H1 (cell line): ENCODE data around the gene CHN2. TPM values are rescaled to one million over a fixed set of nuclear protein-coding genes. Genes with fewer than 3 reads are reported as not detected.

ENCODE experiments used
- CTCF ChIA-PET: fragments of 300-600 bp; sonication (Branson Sonifier 250); formaldehyde crosslinking; loops from one replicate; lab custom pipeline; 2021; ENCODE audit not compliant: partially characterized antibody; lab: Charles Lee
- POLR2A ChIA-PET: fragments of 300-600 bp; sonication (Branson Sonifier 250); formaldehyde crosslinking; loops from one replicate; lab custom pipeline; 2021; ENCODE audit warnings: inconsistent platforms; ENCODE audit not compliant: partially characterized antibody; lab: Charles Lee
- DNase-seq, 2 experiments: peaks; one replicate each; pipeline versions ENCODE4 v3.0.0 to v3.0.0-alpha.2; 2010 to 2022; ENCODE audit warnings: low spot score in 2 of 2, low read depth in 1 of 2, mixed read lengths in 1 of 2
- FAIRE-seq: peaks from 2 replicates; lab custom pipeline; 2011; peaks lifted over from hg19 to GRCh38; lab: Jason Lieb, UNC
- H2AFZ ChIP-seq: 2 replicates; pipeline ENCODE4 v1.8.1; 2012; ENCODE audit warnings: low read length, inconsistent platforms
- H2AK5ac ChIP-seq: 2 replicates; pipeline ENCODE4 v1.6.1; 2013; ENCODE audit warnings: low read depth, low read length
- H2BK120ac ChIP-seq: replicated peaks from 2 replicates; pipeline ENCODE3; 2013; ENCODE audit warnings: low read depth, low read length, inconsistent platforms
- H2BK12ac ChIP-seq: 2 replicates; pipeline ENCODE4 v1.6.1; 2013; ENCODE audit warnings: low read depth, low read length
- H2BK15ac ChIP-seq: 2 replicates; pipeline ENCODE4 v1.6.1; 2013; ENCODE audit warnings: low read length
- H2BK20ac ChIP-seq: 2 replicates; pipeline ENCODE4 v1.6.1; 2013; ENCODE audit warnings: low read length
- H2BK5ac ChIP-seq: 2 replicates; pipeline ENCODE4 v1.6.1; 2013; ENCODE audit warnings: low read depth, low read length
- H3K14ac ChIP-seq: 2 replicates; pipeline ENCODE4 v1.6.1; 2013; ENCODE audit warnings: inconsistent platforms; ENCODE audit not compliant: insufficient read length
- H3K18ac ChIP-seq: 2 replicates; pipeline ENCODE4 v1.6.1; 2013; ENCODE audit warnings: low read length; ENCODE audit errors: extremely low read depth
- H3K23ac ChIP-seq: 2 replicates; pipeline ENCODE4 v1.6.1; 2013; ENCODE audit warnings: inconsistent platforms; ENCODE audit not compliant: insufficient read length
- H3K23me2 ChIP-seq: 2 replicates; pipeline ENCODE4 v1.6.1; 2013; ENCODE audit warnings: low read depth, low read length
- H3K27ac ChIP-seq: 2 replicates; pipeline ENCODE4 v1.6.1; 2011; ENCODE audit warnings: low read depth, low read length, inconsistent platforms
- H3K27me3 ChIP-seq, 4 experiments: replicated peaks in 1 of 4; 1 replicate in 1 of 4; 2 replicates in 3 of 4; pipeline versions ENCODE4 v1.6.1 to v1.8.1; 2011 to 2013; ENCODE audit warnings: low read length in 3 of 4, mild to moderate bottlenecking in 3 of 4, inconsistent platforms in 2 of 4, mixed read lengths in 2 of 4, moderate library complexity in 1 of 4; ENCODE audit not compliant: control insufficient read depth in 3 of 4, insufficient read depth in 3 of 4; ENCODE audit errors: extremely low read depth in 1 of 4
- H3K36me3 ChIP-seq, 4 experiments: 2 replicates each; pipeline versions ENCODE4 v1.6.1 to v1.8.1; 2011 to 2013; ENCODE audit warnings: mild to moderate bottlenecking in 4 of 4, low read length in 3 of 4, moderate library complexity in 2 of 4, control low read depth in 1 of 4, inconsistent platforms in 1 of 4; ENCODE audit not compliant: insufficient read depth in 4 of 4, control insufficient read depth in 2 of 4
- H3K4ac ChIP-seq: replicated peaks from 2 replicates; pipeline ENCODE3; 2013; ENCODE audit warnings: low read length, low read depth, mixed read lengths, inconsistent platforms; ENCODE audit not compliant: insufficient read length
- H3K4me1 ChIP-seq, 4 experiments: replicated peaks in 1 of 4; 1 replicate in 1 of 4; 2 replicates in 3 of 4; pipeline versions ENCODE4 v1.6.1 to v1.8.1; 2011 to 2013; ENCODE audit warnings: low read length in 3 of 4, inconsistent platforms in 2 of 4, mixed read lengths in 1 of 4; ENCODE audit not compliant: insufficient read depth in 4 of 4, control insufficient read depth in 3 of 4
- H3K4me2 ChIP-seq, 2 experiments: 2 replicates each; pipeline versions ENCODE4 v1.6.1 to v1.8.1; 2011 to 2013; ENCODE audit warnings: low read depth in 2 of 2, low read length in 2 of 2, control low read depth in 1 of 2, inconsistent platforms in 1 of 2, mild to moderate bottlenecking in 1 of 2; ENCODE audit not compliant: insufficient read depth in 1 of 2
- H3K4me3 ChIP-seq, 4 experiments: fragments of 200-600, 300-600 bp in 1 of 4; sonication (generic), shearing (Covaris generic), sonication (Bioruptor Twin) in 1 of 4; 2 replicates each; pipeline versions ENCODE4 v1.5.1 to v1.8.1; 2011 to 2016; ENCODE audit warnings: low read length in 4 of 4, low read depth in 3 of 4, control low read depth in 2 of 4, inconsistent platforms in 2 of 4, mild to moderate bottlenecking in 2 of 4, mixed read lengths in 1 of 4, moderate library complexity in 1 of 4; ENCODE audit not compliant: insufficient read depth in 2 of 4; ENCODE audit errors: extremely low read depth in 1 of 4
- H3K56ac ChIP-seq: replicated peaks from 2 replicates; pipeline ENCODE3; 2013; ENCODE audit warnings: low read depth, mild to moderate bottlenecking, mixed read lengths, low read length, inconsistent platforms; ENCODE audit not compliant: insufficient read length
- H3K79me1 ChIP-seq: 2 replicates; pipeline ENCODE4 v1.6.1; 2013; ENCODE audit warnings: low read depth, low read length, control low read depth
- H3K79me2 ChIP-seq, 2 experiments: 2 replicates each; pipeline versions ENCODE4 v1.6.1 to v1.8.1; 2012 to 2013; ENCODE audit warnings: low read length in 2 of 2, mild to moderate bottlenecking in 2 of 2, inconsistent platforms in 1 of 2; ENCODE audit not compliant: insufficient read depth in 2 of 2, control insufficient read depth in 1 of 2
- H3K9ac ChIP-seq, 4 experiments: replicated peaks in 1 of 4; 1 replicate in 1 of 4; 2 replicates in 3 of 4; pipeline versions ENCODE4 v1.6.1 to v1.8.1; 2011 to 2013; ENCODE audit warnings: low read depth in 3 of 4, low read length in 3 of 4, control low read depth in 2 of 4, mild to moderate bottlenecking in 2 of 4, moderate library complexity in 2 of 4, inconsistent platforms in 1 of 4; ENCODE audit errors: extremely low read depth in 1 of 4
- H3K9me3 ChIP-seq, 2 experiments: 2 replicates each; pipeline versions ENCODE4 v1.6.1 to v1.8.1; 2012 to 2013; ENCODE audit warnings: mild to moderate bottlenecking in 2 of 2, moderate library complexity in 2 of 2, control low read depth in 1 of 2, inconsistent platforms in 1 of 2, low read depth in 1 of 2, low read length in 1 of 2, mixed read lengths in 1 of 2; ENCODE audit not compliant: insufficient read depth in 2 of 2
- H4K20me1 ChIP-seq, 2 experiments: replicated peaks in 1 of 2; 2 replicates each; pipeline versions ENCODE3 to v1.8.1; 2011 to 2013; ENCODE audit warnings: inconsistent platforms in 2 of 2, low read length in 2 of 2, mild to moderate bottlenecking in 1 of 2; ENCODE audit not compliant: insufficient read depth in 2 of 2, control insufficient read depth in 1 of 2
- H4K5ac ChIP-seq: 2 replicates; pipeline ENCODE4 v1.6.1; 2013; ENCODE audit warnings: low read length, low read depth, mixed read lengths, inconsistent platforms; ENCODE audit not compliant: insufficient read length
- H4K8ac ChIP-seq: 2 replicates; pipeline ENCODE4 v1.8.0; 2013; ENCODE audit warnings: mild to moderate bottlenecking, moderate library complexity, low read length, inconsistent platforms; ENCODE audit not compliant: insufficient read depth; ENCODE audit errors: extremely low read depth
- H4K91ac ChIP-seq: replicated peaks from 2 replicates; pipeline ENCODE3; 2013; ENCODE audit warnings: low read length, mixed read lengths, inconsistent platforms; ENCODE audit not compliant: insufficient read length
- CEBPB ChIP-seq: IDR thresholded peaks from 2 replicates; pipeline ENCODE4 v1.6.1; 2012; ENCODE audit warnings: low read depth, low read length
- CHD1 ChIP-seq: IDR thresholded peaks from 2 replicates; pipeline ENCODE4 v1.6.1; 2012; ENCODE audit warnings: low read depth, low read length, improper control_type of control experiment
- CTBP2 ChIP-seq: IDR thresholded peaks from 2 replicates; pipeline ENCODE4 v1.7.0; 2011; ENCODE audit warnings: borderline replicate concordance, mild to moderate bottlenecking, moderate library complexity, mixed read lengths, low read length; ENCODE audit not compliant: insufficient read depth, insufficient read length
- GTF2F1 ChIP-seq: IDR thresholded peaks from 2 replicates; pipeline ENCODE4 v1.6.1; 2012; ENCODE audit warnings: low read depth, low read length, improper control_type of control experiment, borderline replicate concordance
- HDAC2 ChIP-seq, 2 experiments: fragments of 300-600 bp in 1 of 2; sonication (generic) in 1 of 2; IDR thresholded peaks; 2 replicates each; pipeline ENCODE4 v1.6.1; 2011 to 2012; ENCODE audit warnings: low read depth in 2 of 2, low read length in 2 of 2, mild to moderate bottlenecking in 2 of 2, moderate library complexity in 2 of 2, borderline replicate concordance in 1 of 2, inconsistent platforms in 1 of 2
- MAFK ChIP-seq: IDR thresholded peaks from 2 replicates; pipeline ENCODE4 v1.6.1; 2012; ENCODE audit warnings: low read depth, mild to moderate bottlenecking, improper control_type of control experiment, low read length
- NANOG ChIP-seq: IDR thresholded peaks from 2 replicates; pipeline ENCODE4 v1.6.1; 2011; ENCODE audit warnings: low read length, low read depth, mild to moderate bottlenecking, inconsistent platforms; ENCODE audit not compliant: insufficient read depth, poor library complexity, severe bottlenecking
- POLR2AphosphoS5 ChIP-seq: IDR thresholded peaks from 2 replicates; pipeline ENCODE4 v1.6.1; 2011; ENCODE audit warnings: low read depth, low read length
- POU5F1 ChIP-seq: IDR thresholded peaks from 2 replicates; pipeline ENCODE4 v1.6.1; 2011; ENCODE audit warnings: low read depth, mild to moderate bottlenecking, low read length, moderate library complexity
- SP2 ChIP-seq: IDR thresholded peaks from 2 replicates; pipeline ENCODE4 v1.6.1; 2012; ENCODE audit warnings: mild to moderate bottlenecking, low read length, inconsistent platforms
- SRF ChIP-seq: IDR thresholded peaks from 2 replicates; pipeline ENCODE4 v1.6.1; 2011; ENCODE audit warnings: mild to moderate bottlenecking, low read depth, low read length, moderate library complexity
- TAF7 ChIP-seq: optimal IDR thresholded peaks from 2 replicates; pipeline ENCODE3; 2011; ENCODE audit warnings: low read depth, mild to moderate bottlenecking, inconsistent platforms, low read length, moderate library complexity, borderline replicate concordance
- WGBS, 2 experiments: shearing (Covaris generic) in 1 of 2; methylation state at CpG; one replicate each; pipeline versions ENCODE4 v1.1.6 to v1.1.7; 2013 to 2015; ENCODE audit warnings: low lambda C conversion rate in 2 of 2, mixed read lengths in 2 of 2, inconsistent platforms in 1 of 2, low coverage in 1 of 2, missing lambda C conversion rate in 1 of 2; ENCODE audit not compliant: insufficient replicate concordance in 2 of 2, insufficient coverage in 1 of 2, insufficient read length in 1 of 2; ENCODE audit errors: extremely low coverage in 1 of 2, missing lambda C conversion rate in 1 of 2; 5-methylcytosine and 5-hydroxymethylcytosine counted together
- polyA plus RNA-seq, 7 experiments: library from polyadenylated mRNA; depleted of rRNA in 3 of 7; stranded (reverse) in 5 of 7; unstranded in 2 of 7; fragments of >200 nt in 5 of 7; fragments of 200-250 nt in 2 of 7; gene quantifications; 1 replicate in 5 of 7; 2 replicates in 1 of 7; 4 replicates in 1 of 7; pipeline versions ENCODE4 v1.2.1 to v1.2.3, GENCODE V29; 2011 to 2013; ENCODE audit warnings: missing spikeins in 2 of 7, mixed read lengths in 2 of 7
- total RNA-seq: library from RNA; stranded (reverse); fragmentation: NEBNext Ultra II Directional; extraction: Animal tissue kit (Norgen Biotek cat#: 25700); gene quantifications from 2 replicates; pipeline ENCODE4 v1.2.1, GENCODE V29; 2021
- TF ChIP-seq, protein P1 (sequence below): IDR thresholded peaks from 2 replicates; pipeline ENCODE4 v1.6.1; 2012; ENCODE audit warnings: inconsistent platforms
- TF ChIP-seq, protein P2 (sequence below): IDR thresholded peaks from 2 replicates; pipeline ENCODE4 v1.6.1; 2012; ENCODE audit warnings: inconsistent platforms

The CHN2 gene
- total and polyA plus RNA-seq, 2 of the 8 experiments (the other 6 are each of a cell fraction or from before 2014, with no cell fraction given) = 2.9 to 4.8 TPM

DNA sequence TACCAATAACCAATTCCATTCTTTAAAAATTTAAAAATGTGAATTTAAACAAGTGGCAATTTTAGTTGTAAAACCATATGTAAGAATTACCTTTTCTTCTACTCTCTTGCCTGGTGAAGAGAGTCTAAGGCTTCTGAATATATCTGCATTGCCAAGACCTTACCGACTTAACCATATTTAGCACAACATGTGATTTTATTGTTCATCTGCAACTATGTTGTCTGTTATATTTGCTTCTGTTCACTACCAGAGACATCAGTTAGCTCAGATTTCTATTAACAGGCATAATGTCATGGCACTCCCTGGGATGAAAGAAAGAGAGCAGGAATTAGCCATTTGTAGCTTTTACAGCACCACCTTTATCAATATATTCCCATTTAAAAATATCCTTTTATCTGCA lies 55.3 kb downstream of the CHN2 start:
- H4K91ac ChIP-seq = no peak overlapping the region
- no peak overlapping the region for H2BK120ac ChIP-seq
- WGBS, 2 experiments = 89% methylated on average over 1 of the region's 1 CpG; no CpG with 5 or more reads in 1 of the 2 experiments
- H3K79me2 ChIP-seq = no peaks in the 10 kb centered on the region
- no peak overlapping the region for H4K8ac ChIP-seq
- H3K18ac ChIP-seq = no peak overlapping the region
- ChIA-PET POLR2A (no interaction called here), CTCF (interaction anchor here (0.9 to 4.9 kb wide), 2 partner anchors 12 to 47 kb away, joined by 4 to 29 read pairs; no protein-coding TSS in a partner anchor)
- no peak overlapping the region for H3K27ac ChIP-seq
- H3K14ac ChIP-seq = no peak overlapping the region
- H3K9me3 ChIP-seq = no peaks in the 10 kb centered on the region
- no peaks in the 10 kb centered on the region for H3K79me1 ChIP-seq
- no peaks in the 10 kb centered on the region for H3K23me2 ChIP-seq
- H2BK12ac ChIP-seq = no peak overlapping the region
- H3K4me3 ChIP-seq = no peak overlapping the region
- no peak for FAIRE-seq
- no peak overlapping the region for H2AK5ac ChIP-seq
- H4K5ac ChIP-seq = no peak overlapping the region
- no peak overlapping the region for H2AFZ ChIP-seq
- H3K4ac ChIP-seq = no peak overlapping the region
- DNase-seq = no peak
- H2BK20ac ChIP-seq = no peak overlapping the region
- no peak overlapping the region for H2BK15ac ChIP-seq
- no peaks in the 10 kb centered on the region for H3K36me3 ChIP-seq
- no peak overlapping the region for H3K4me2 ChIP-seq
- H3K23ac ChIP-seq = no peak overlapping the region
- H4K20me1 ChIP-seq = no peaks in the 10 kb centered on the region
- no peak overlapping the region for H2BK5ac ChIP-seq
- H3K4me1 ChIP-seq = 0 out of 7 replicates have a peak, but pooled peaks cover 0 to 2% (median 0%) of the 10 kb centered on the region in 4 experiments
- H3K27me3 ChIP-seq = no peaks in the 10 kb centered on the region
- H3K9ac ChIP-seq = no peak overlapping the region
- no peak overlapping the region for H3K56ac ChIP-seq
- no peak for TF ChIP-seq SP2
- TF ChIP-seq HDAC2 (IDR thresholded peaks at IDR 0.05; ENCODE audit: borderline replicate concordance in 1 of 2, low read depth in 2 of 2, low read length in 2 of 2) = no peak
- TF ChIP-seq POLR2AphosphoS5 = no peak
- TF ChIP-seq SRF = no peak
- TF ChIP-seq, protein P1, sequence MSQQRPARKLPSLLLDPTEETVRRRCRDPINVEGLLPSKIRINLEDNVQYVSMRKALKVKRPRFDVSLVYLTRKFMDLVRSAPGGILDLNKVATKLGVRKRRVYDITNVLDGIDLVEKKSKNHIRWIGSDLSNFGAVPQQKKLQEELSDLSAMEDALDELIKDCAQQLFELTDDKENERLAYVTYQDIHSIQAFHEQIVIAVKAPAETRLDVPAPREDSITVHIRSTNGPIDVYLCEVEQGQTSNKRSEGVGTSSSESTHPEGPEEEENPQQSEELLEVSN = no peak
- TF ChIP-seq TAF7 = no peak
- no peak for TF ChIP-seq CTBP2
- no peak for TF ChIP-seq POU5F1
- TF ChIP-seq GTF2F1 = no peak
- no peak for TF ChIP-seq NANOG
- TF ChIP-seq CEBPB = no peak
- no peak for TF ChIP-seq MAFK
- TF ChIP-seq, protein P2, sequence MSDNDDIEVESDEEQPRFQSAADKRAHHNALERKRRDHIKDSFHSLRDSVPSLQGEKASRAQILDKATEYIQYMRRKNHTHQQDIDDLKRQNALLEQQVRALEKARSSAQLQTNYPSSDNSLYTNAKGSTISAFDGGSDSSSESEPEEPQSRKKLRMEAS = no peak
- TF ChIP-seq CHD1 = no peak
